Endothelial cell (in vitro differentiated cells): ENCODE measurements around the gene KIF6. TPM values are rescaled to one million over a fixed set of nuclear protein-coding genes. Genes with fewer than 3 reads are reported as not detected.

ENCODE experiments used
- DNase-seq: peaks from one replicate; pipeline ENCODE4 v3.0.0; 2021; ENCODE audit warnings: low spot score
- H3K27ac Mint-ChIP-seq: one replicate; pipeline ENCODE4 v1.8.0; 2021; ENCODE audit warnings: mixed read lengths, inconsistent platforms; ENCODE audit not compliant: unreplicated experiment
- H3K27me3 Mint-ChIP-seq: one replicate; pipeline ENCODE4 v1.8.0; 2021; ENCODE audit warnings: mild to moderate bottlenecking, moderate library complexity, mixed read lengths, inconsistent platforms; ENCODE audit not compliant: unreplicated experiment
- H3K36me3 Mint-ChIP-seq: one replicate; pipeline ENCODE4 v1.8.0; 2021; ENCODE audit warnings: mild to moderate bottlenecking, low read depth, mixed read lengths, inconsistent platforms; ENCODE audit not compliant: unreplicated experiment
- H3K4me1 Mint-ChIP-seq: one replicate; pipeline ENCODE4 v1.8.0; 2021; ENCODE audit warnings: mild to moderate bottlenecking, mixed read lengths, inconsistent platforms; ENCODE audit not compliant: unreplicated experiment
- H3K4me3 Mint-ChIP-seq: one replicate; pipeline ENCODE4 v1.8.0; 2021; ENCODE audit warnings: mild to moderate bottlenecking, mixed read lengths, inconsistent platforms; ENCODE audit not compliant: unreplicated experiment
- H3K9me3 Mint-ChIP-seq: one replicate; pipeline ENCODE4 v1.8.0; 2021; ENCODE audit warnings: mixed read lengths, inconsistent platforms; ENCODE audit not compliant: unreplicated experiment
- total RNA-seq: library from RNA; stranded (reverse); fragmentation: NEBNext Ultra II Directional; extraction: Animal tissue kit (Norgen Biotek cat#: 25700); gene quantifications from one replicate; pipeline ENCODE4 v1.2.1, GENCODE V29; 2021; ENCODE audit not compliant: unreplicated experiment
- TF ChIP-seq, protein P1 (sequence below): fragments of 200-600 bp; sonication (generic); IDR thresholded peaks from one replicate; pipeline ENCODE4 v1.5.0; 2021; ENCODE audit warnings: antibody characterized with exemption; ENCODE audit not compliant: unreplicated experiment

The KIF6 gene
- total RNA-seq, 1 donor from 2014 or later = 0.46 TPM

- no peak for DNase-seq
- TF ChIP-seq, protein P1, sequence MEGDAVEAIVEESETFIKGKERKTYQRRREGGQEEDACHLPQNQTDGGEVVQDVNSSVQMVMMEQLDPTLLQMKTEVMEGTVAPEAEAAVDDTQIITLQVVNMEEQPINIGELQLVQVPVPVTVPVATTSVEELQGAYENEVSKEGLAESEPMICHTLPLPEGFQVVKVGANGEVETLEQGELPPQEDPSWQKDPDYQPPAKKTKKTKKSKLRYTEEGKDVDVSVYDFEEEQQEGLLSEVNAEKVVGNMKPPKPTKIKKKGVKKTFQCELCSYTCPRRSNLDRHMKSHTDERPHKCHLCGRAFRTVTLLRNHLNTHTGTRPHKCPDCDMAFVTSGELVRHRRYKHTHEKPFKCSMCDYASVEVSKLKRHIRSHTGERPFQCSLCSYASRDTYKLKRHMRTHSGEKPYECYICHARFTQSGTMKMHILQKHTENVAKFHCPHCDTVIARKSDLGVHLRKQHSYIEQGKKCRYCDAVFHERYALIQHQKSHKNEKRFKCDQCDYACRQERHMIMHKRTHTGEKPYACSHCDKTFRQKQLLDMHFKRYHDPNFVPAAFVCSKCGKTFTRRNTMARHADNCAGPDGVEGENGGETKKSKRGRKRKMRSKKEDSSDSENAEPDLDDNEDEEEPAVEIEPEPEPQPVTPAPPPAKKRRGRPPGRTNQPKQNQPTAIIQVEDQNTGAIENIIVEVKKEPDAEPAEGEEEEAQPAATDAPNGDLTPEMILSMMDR = no peak
- H3K4me3 Mint-ChIP-seq = no peak overlapping the region
- no peak overlapping the region for H3K27ac Mint-ChIP-seq
- H3K27me3 Mint-ChIP-seq = no peaks in the 10 kb centered on the region
- no peaks in the 10 kb centered on the region for H3K36me3 Mint-ChIP-seq
- no peaks in the 10 kb centered on the region for H3K9me3 Mint-ChIP-seq
- H3K4me1 Mint-ChIP-seq = peaks cover 3% of the 10 kb centered on the region
Observed at GRCh38 chr6:39416026-39416425, 309.2 kb downstream of the KIF6 start.

DNA sequence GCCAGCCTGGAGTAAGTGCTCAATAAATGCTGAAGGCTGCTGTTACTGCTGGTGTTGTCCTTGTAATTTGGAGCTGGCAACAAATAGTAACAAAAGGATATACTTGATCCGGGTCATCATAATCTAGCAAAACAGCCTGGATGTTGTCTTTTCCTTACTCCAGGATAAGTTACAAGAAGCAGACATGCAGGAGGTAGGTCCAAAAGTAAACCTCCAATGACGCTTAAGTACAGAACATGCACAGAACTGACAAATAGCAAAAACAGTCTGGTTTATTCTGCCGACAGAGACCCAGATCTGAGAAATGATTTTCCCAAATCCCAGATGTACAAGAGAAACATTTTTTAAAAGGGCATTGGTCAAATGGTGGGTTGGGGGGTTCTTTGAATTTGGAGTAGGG, 309.7 kb downstream of the KIF6 start:
- no peak overlapping the region for H3K27ac Mint-ChIP-seq
- TF ChIP-seq, protein P1 = no peak

DNA sequence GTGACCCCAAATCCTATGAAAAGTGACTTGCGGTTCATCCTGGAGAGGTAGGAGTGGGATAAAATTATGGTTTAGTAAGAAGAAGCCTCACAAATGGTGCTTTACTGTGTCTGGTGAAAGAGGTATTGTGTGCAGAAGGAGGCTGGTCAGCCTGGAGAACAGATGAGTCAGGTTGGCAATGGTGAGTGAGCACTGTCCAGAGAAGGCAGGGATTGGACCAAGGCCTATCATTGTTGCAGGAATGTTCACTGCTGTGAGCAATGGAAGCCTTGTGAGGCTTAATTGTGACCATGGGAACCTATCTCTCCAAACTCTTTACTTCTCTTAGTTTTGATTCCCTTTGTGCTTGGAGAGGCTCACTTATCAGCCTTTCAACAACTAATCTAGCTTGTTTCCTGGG, 313.7 kb downstream of the KIF6 start:
- no peak for DNase-seq
- no peaks in the 10 kb centered on the region for H3K36me3 Mint-ChIP-seq
- H3K4me1 Mint-ChIP-seq = peaks cover 3% of the 10 kb centered on the region
- H3K27ac Mint-ChIP-seq = no peak overlapping the region
- H3K9me3 Mint-ChIP-seq = no peaks in the 10 kb centered on the region
- H3K27me3 Mint-ChIP-seq = no peaks in the 10 kb centered on the region
- TF ChIP-seq, protein P1 = no peak
- no peak overlapping the region for H3K4me3 Mint-ChIP-seq

More for the DNA sequence above, 309.7 kb downstream of the KIF6 start:
- Mint-ChIP-seq H3K27me3 (no peaks in the 10 kb centered on the region), H3K36me3 (no peaks in the 10 kb centered on the region), H3K4me3 (no peak overlapping the region), H3K9me3 (no peaks in the 10 kb centered on the region), H3K4me1 (peaks cover 3% of the 10 kb centered on the region)
- no peak for DNase-seq

DNA sequence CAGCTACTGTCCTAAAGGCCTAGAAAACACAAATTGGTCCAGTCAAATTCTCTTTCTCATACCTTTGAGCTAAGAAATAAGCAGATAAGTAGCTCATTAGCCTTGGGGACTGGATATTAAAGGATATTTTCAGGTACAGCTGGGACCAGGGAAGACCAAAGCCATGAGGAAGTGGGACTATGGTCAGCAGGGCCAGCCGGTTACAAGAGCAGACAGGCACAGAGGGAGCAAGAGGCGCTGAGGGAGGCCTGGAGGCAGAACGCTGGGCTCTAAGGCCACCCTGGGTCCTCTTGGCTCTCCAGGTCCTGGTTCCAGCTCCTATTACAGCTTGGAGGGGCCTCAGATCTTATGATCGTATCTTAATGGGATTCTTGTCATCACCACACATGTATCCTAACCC, 314.2 kb downstream of the KIF6 start:
- no peaks in the 10 kb centered on the region for H3K36me3 Mint-ChIP-seq
- DNase-seq = no peak
- no peak overlapping the region for H3K4me3 Mint-ChIP-seq
- TF ChIP-seq, protein P1 = no peak
- peaks cover 3% of the 10 kb centered on the region for H3K4me1 Mint-ChIP-seq
- H3K27ac Mint-ChIP-seq = no peak overlapping the region
- no peaks in the 10 kb centered on the region for H3K27me3 Mint-ChIP-seq
- no peaks in the 10 kb centered on the region for H3K9me3 Mint-ChIP-seq

GRCh38 chr6:39409889-39410288, 315.3 kb downstream of the KIF6 start:
- H3K9me3 Mint-ChIP-seq = no peaks in the 10 kb centered on the region
- H3K27me3 Mint-ChIP-seq = no peaks in the 10 kb centered on the region

More at GRCh38 chr6:39409889-39410288, 315.3 kb downstream of the KIF6 start:
- TF ChIP-seq, protein P1 = no peak
- no peak overlapping the region for H3K27ac Mint-ChIP-seq
- DNase-seq = no peak
- no peaks in the 10 kb centered on the region for H3K36me3 Mint-ChIP-seq
- H3K4me3 Mint-ChIP-seq = no peak overlapping the region
- peaks cover 3% of the 10 kb centered on the region for H3K4me1 Mint-ChIP-seq
